ENCODE measurements around the gene TLE2. TPM values are rescaled to one million over a fixed set of nuclear protein-coding genes. Genes with fewer than 3 reads are reported as not detected.

TLE2 gene
- polyA plus RNA-seq, 1 of the 3 experiments (the other 2 are of a cell fraction) = 2.3 TPM

DNA sequence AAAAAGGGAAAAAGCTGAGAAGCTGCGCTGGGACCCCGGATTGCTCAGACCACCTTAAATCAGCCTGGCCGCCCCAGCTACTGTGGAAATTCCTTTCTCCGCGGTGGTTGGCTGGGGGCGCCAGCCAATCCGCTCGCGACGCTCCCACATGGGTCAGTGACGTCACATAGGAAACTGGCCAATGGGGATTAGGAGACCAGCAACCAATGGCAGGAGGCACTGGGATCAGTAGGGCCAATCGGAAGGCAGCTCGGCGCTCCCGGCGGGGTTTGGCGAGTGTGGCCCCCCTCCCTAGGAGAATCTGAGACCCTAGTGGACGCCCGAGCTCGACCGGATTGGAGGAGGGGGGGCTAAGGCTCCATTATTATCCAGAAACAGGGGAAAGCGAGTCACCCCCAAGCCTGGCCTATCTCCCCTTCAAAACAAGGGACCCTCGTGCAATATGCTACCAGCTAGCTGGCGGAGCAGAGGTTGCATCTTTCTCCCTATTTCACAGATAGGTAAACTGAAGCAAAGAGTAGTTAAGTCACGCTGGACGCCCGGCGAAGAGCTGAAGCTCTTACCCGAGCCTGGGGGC, 6.5 kb upstream of the TLE2 start (continued):
- TF ChIP-seq FOXJ3 (CRISPR knock-in tag; IDR thresholded peaks at IDR 0.05) (no peak), EP300 (IDR thresholded peaks at IDR 0.05; ENCODE audit: borderline replicate concordance in 1 of 2, low read depth in 1 of 2, low read length in 1 of 2) (peak; percentile 22 to 25; a peak in 1 of 4 replicates)
- TF ChIP-seq, protein P1, sequence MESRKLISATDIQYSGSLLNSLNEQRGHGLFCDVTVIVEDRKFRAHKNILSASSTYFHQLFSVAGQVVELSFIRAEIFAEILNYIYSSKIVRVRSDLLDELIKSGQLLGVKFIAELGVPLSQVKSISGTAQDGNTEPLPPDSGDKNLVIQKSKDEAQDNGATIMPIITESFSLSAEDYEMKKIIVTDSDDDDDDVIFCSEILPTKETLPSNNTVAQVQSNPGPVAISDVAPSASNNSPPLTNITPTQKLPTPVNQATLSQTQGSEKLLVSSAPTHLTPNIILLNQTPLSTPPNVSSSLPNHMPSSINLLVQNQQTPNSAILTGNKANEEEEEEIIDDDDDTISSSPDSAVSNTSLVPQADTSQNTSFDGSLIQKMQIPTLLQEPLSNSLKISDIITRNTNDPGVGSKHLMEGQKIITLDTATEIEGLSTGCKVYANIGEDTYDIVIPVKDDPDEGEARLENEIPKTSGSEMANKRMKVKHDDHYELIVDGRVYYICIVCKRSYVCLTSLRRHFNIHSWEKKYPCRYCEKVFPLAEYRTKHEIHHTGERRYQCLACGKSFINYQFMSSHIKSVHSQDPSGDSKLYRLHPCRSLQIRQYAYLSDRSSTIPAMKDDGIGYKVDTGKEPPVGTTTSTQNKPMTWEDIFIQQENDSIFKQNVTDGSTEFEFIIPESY (IDR thresholded peaks at IDR 0.05; ENCODE audit: borderline replicate concordance, low read depth) = no peak

DNA sequence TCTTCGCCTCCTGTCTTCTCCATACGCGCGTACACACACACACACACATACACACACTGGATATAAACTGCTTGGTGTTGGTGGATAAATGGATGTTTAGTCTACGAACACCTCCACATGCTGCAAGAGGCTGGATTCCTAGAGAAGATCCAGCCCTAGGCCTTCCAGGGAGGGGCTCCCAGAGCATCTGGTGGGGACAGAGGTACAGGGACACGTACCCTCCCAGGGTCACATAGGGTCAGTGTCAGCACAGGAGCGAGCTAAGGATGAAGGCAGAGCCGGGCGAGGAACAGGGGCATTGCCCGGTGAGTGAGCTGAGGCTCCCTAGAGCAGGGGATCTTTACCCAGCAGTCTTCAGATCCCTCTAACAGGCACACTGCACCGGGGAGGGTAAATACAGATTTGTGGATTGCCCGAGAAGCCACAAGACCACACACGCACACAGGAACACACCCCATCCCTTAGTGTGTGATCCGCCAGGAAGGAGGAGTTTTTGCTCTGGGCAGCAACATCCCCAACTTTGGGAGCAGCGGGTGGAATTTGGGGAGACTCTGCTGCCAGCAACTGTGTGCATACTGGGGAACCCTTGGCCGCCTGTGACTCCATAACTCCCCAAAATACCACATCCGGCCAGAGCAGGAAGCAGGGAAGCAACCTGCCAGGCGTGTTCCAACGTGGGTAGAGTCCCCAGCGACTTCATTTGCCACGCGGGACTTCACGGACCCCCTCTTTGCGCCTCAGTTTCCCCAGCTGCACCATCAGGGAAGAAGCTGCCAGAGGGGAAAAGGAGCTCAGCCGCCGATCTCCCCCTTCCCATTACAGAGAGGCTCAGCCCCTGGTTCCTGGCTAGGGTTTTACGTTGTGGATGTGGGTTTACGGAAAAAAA, 5.8 kb upstream of the TLE2 start:
- ChIA-PET CTCF (interaction anchor here (0.7 to 3.5 kb wide), 16 partner anchors 19 to 148 kb away, joined by 3 to 20 read pairs (median 6); partner anchors contain the start of genes TLE5 and TLE6), POLR2A (interaction anchor here (0.5 to 3.4 kb wide), 8 partner anchors 10 to 66 kb away, joined by 3 to 21 read pairs (median 5); no protein-coding TSS in a partner anchor)
- Histone ChIP-seq H3K9me2 (no peaks in the 10 kb centered on the region), H3K9ac (peak overlapping the region; percentile 50), H3K27ac (ENCODE audit: low read depth in 2 of 2, low read length in 1 of 2) (peak overlapping the region in 1 of 2 experiments; percentile 18; a peak in 1 of 4 replicates), H3K4me2 (peak overlapping the region; percentile 99), H3K27me3 (ENCODE audit: insufficient read depth) (peaks cover 39% of the 10 kb centered on the region), H3K9me3 (no peaks in the 10 kb centered on the region), H3K4me3 (ENCODE audit: low read depth in 2 of 2, low read length in 1 of 2) (peak overlapping the region; percentile 49 to 69), H2AFZ (ENCODE audit: low read depth) (peak overlapping the region; percentile 90), H3K4me1 (ENCODE audit: control insufficient read depth in 1 of 2, insufficient read depth in 2 of 2, low read depth in 1 of 2, low read length in 1 of 2) (peaks cover 0 to 14% of the 10 kb centered on the region in 2 experiments; a peak in 1 of 4 replicates), H3K79me2 (ENCODE audit: insufficient read depth) (no peaks in the 10 kb centered on the region), H3K36me3 (replicated peaks in 1 of 2; ENCODE audit: control insufficient read depth in 1 of 2, insufficient read depth in 2 of 2, low read length in 1 of 2) (no peaks in the 10 kb centered on the region), H4K20me1 (ENCODE audit: insufficient read depth) (no peaks in the 10 kb centered on the region), H3F3A (replicated peaks; ENCODE audit: insufficient read depth) (peaks cover 13% of the 10 kb centered on the region)
- WGBS (ENCODE audit: low lambda C conversion rate) = 14% methylated on average over 26 of the region's 28 CpGs
- TF ChIP-seq MXI1 (IDR thresholded peaks at IDR 0.05; ENCODE audit: low read depth, low read length) = 0 out of 2 replicates have a peak, but pooled peaks have one; percentile 21
- TF ChIP-seq RAD21 (IDR thresholded peaks at IDR 0.05; ENCODE audit: low read length) = 0 out of 2 replicates have a peak, but pooled peaks have one; percentile 6
- 0 out of 2 replicates have a peak, but pooled peaks have one; percentile 23 for TF ChIP-seq ELF1 (IDR thresholded peaks at IDR 0.05)
- TF ChIP-seq TAF1 (IDR thresholded peaks at IDR 0.05; ENCODE audit: borderline replicate concordance, low read depth, low read length) = no peak
- peak; percentile 54; the same call in 1 of the 2 replicates for TF ChIP-seq GABPA (IDR thresholded peaks at IDR 0.05; ENCODE audit: low read depth)
- TF ChIP-seq EZH2phosphoT487 (IDR thresholded peaks at IDR 0.05; ENCODE audit: borderline replicate concordance, low read depth) = no peak
- TF ChIP-seq, protein P1 (IDR thresholded peaks at IDR 0.05; ENCODE audit: borderline replicate concordance, low read depth) = no peak
- no peak for TF ChIP-seq SIN3A (IDR thresholded peaks at IDR 0.05; ENCODE audit: borderline replicate concordance, low read depth, low read length)
- DNase-seq = no peak
